Erythroblast (primary cell): ENCODE data around the gene PRXL2A.

Experiments
- GATA1 ChIP-seq: IDR thresholded peaks from 2 replicates; pipeline ENCODE4 v1.6.1; 2011; ENCODE audit warnings: low read depth, mild to moderate bottlenecking, control low read depth, low read length, moderate library complexity
- POLR2A ChIP-seq: IDR thresholded peaks from 2 replicates; pipeline ENCODE4 v1.6.1; 2011; ENCODE audit warnings: mild to moderate bottlenecking, low read length

GRCh38 chr10:80429521-80429973, 21.2 kb downstream of the PRXL2A start:
- TF ChIP-seq POLR2A (no peak), GATA1 (no peak)
